CD14-positive monocyte (primary cell): ENCODE results near the gene CMSS1. TPM values are rescaled to one million over a fixed set of nuclear protein-coding genes. Genes with fewer than 3 reads are reported as not detected.

Experiments used
- DNase-seq, 3 donors: peaks; one replicate each; pipeline ENCODE4 v3.0.0-alpha.2; 2011 to 2022
- H2AFZ ChIP-seq: 2 replicates; pipeline ENCODE4 v1.6.0; 2012; ENCODE audit warnings: mild to moderate bottlenecking, low read depth, low read length, inconsistent platforms; ENCODE audit not compliant: insufficient read depth, poor library complexity, severe bottlenecking
- H3K27ac ChIP-seq, 2 donors: 1 replicate in 1 of 2; 2 replicates in 1 of 2; pipeline ENCODE4 v1.5.1; 2012 to 2013; ENCODE audit warnings: low read length in 2 of 2, control low read depth in 1 of 2, inconsistent platforms in 1 of 2, low read depth in 1 of 2, mild to moderate bottlenecking in 1 of 2
- H3K27me3 ChIP-seq, 2 donors: one replicate each; pipeline versions ENCODE4 v1.6.0 to v1.6.1; 2011 to 2013; ENCODE audit warnings: low read length in 2 of 2; ENCODE audit not compliant: control insufficient read depth in 2 of 2, insufficient read depth in 2 of 2
- H3K36me3 ChIP-seq, 2 donors: replicated peaks in 1 of 2; 1 replicate in 1 of 2; 2 replicates in 1 of 2; pipeline versions ENCODE4 v1.5.1 to v1.6.1; 2012 to 2013; ENCODE audit warnings: low read length in 2 of 2, control low read depth in 1 of 2, inconsistent platforms in 1 of 2, mild to moderate bottlenecking in 1 of 2; ENCODE audit not compliant: insufficient read depth in 2 of 2, control insufficient read depth in 1 of 2
- H3K4me1 ChIP-seq, 2 donors: 1 replicate in 1 of 2; 2 replicates in 1 of 2; pipeline versions ENCODE4 v1.5.1 to v1.6.1; 2012 to 2013; ENCODE audit warnings: low read length in 2 of 2, control low read depth in 1 of 2, inconsistent platforms in 1 of 2, mild to moderate bottlenecking in 1 of 2, moderate library complexity in 1 of 2; ENCODE audit not compliant: insufficient read depth in 2 of 2, control insufficient read depth in 1 of 2
- H3K4me2 ChIP-seq: replicated peaks from 2 replicates; pipeline ENCODE3; 2012; ENCODE audit warnings: low read length, moderate library complexity, mild to moderate bottlenecking; ENCODE audit not compliant: poor library complexity, severe bottlenecking; ENCODE audit errors: extremely low read depth
- H3K4me3 ChIP-seq, 3 experiments: fragments of 200-600 bp in 1 of 3; sonication (generic) in 1 of 3; replicated peaks in 1 of 3; 1 replicate in 2 of 3; 2 replicates in 1 of 3; pipeline ENCODE4 v1.5.1; 2011 to 2013; ENCODE audit warnings: low read length in 3 of 3, mild to moderate bottlenecking in 3 of 3, control low read depth in 2 of 3, low read depth in 2 of 3, inconsistent platforms in 1 of 3, moderate library complexity in 1 of 3
- H3K79me2 ChIP-seq: 2 replicates; pipeline ENCODE4 v1.6.0; 2012; ENCODE audit warnings: mild to moderate bottlenecking, control low read depth, inconsistent platforms, low read length, moderate library complexity; ENCODE audit not compliant: insufficient read depth
- H3K9ac ChIP-seq: 2 replicates; pipeline ENCODE4 v1.6.0; 2017; ENCODE audit warnings: low read length, mild to moderate bottlenecking; ENCODE audit not compliant: insufficient read depth, poor library complexity, severe bottlenecking
- H3K9me3 ChIP-seq, 2 donors: replicated peaks in 1 of 2; 1 replicate in 1 of 2; 2 replicates in 1 of 2; pipeline versions ENCODE4 v1.5.1 to v1.6.1; 2012 to 2013; ENCODE audit warnings: low read length in 2 of 2, control low read depth in 1 of 2; ENCODE audit not compliant: control insufficient read depth in 1 of 2, insufficient read depth in 1 of 2
- H4K20me1 ChIP-seq: 2 replicates; pipeline ENCODE4 v1.6.0; 2012; ENCODE audit warnings: mild to moderate bottlenecking, low read length, control low read depth, moderate library complexity; ENCODE audit not compliant: insufficient read depth
- H3K27ac Mint-ChIP-seq, 7 donors: one replicate each; pipeline ENCODE4 v1.8.0; 2020; ENCODE audit warnings: mild to moderate bottlenecking in 7 of 7, mixed read lengths in 7 of 7, moderate library complexity in 6 of 7, inconsistent platforms in 2 of 7
- H3K27me3 Mint-ChIP-seq, 3 donors: one replicate each; pipeline ENCODE4 v1.8.0; 2021 to 2022; ENCODE audit warnings: low read depth in 3 of 3, mild to moderate bottlenecking in 3 of 3, mixed read lengths in 3 of 3, moderate library complexity in 3 of 3, inconsistent platforms in 1 of 3
- H3K36me3 Mint-ChIP-seq, 2 donors: one replicate each; pipeline ENCODE4 v1.8.0; 2020; ENCODE audit warnings: mixed read lengths in 2 of 2, inconsistent platforms in 1 of 2, mild to moderate bottlenecking in 1 of 2
- H3K4me1 Mint-ChIP-seq: one replicate; pipeline ENCODE4 v1.8.0; 2020; ENCODE audit warnings: mild to moderate bottlenecking, mixed read lengths
- H3K4me3 Mint-ChIP-seq, 2 donors: one replicate each; pipeline ENCODE4 v1.8.0; 2020; ENCODE audit warnings: mild to moderate bottlenecking in 2 of 2, mixed read lengths in 2 of 2, moderate library complexity in 1 of 2
- H3K9me3 Mint-ChIP-seq, 7 donors: one replicate each; pipeline ENCODE4 v1.8.0; 2020 to 2022; ENCODE audit warnings: mixed read lengths in 7 of 7, mild to moderate bottlenecking in 6 of 7, moderate library complexity in 6 of 7, inconsistent platforms in 2 of 7
- WGBS: methylation state at CpG from one replicate; pipeline ENCODE4 v1.1.5; 2013; ENCODE audit warnings: missing lambda C conversion rate; ENCODE audit not compliant: insufficient coverage; 5-methylcytosine and 5-hydroxymethylcytosine counted together
- intact Hi-C, 2 donors: fragments of 100-400 bp; cut with micrococcal nuclease; formaldehyde crosslinking; loops; one replicate each; pipeline versions ENCODE4 v1.15.0 to v1.15.1; 2023
- polyA plus RNA-seq, 3 donors: library from polyadenylated mRNA; depleted of rRNA in 1 of 3; unstranded in 2 of 3; stranded (reverse) in 1 of 3; fragments of 300-500 nt in 2 of 3; fragments of >200 nt in 1 of 3; fragmentation: Illumina TruSeq in 2 of 3; gene quantifications; 1 replicate in 2 of 3; 2 replicates in 1 of 3; pipeline ENCODE4 v1.2.3, GENCODE V29; 2012 to 2021
- TF ChIP-seq, protein P1 (sequence below): fragments of 200-600 bp; IDR thresholded peaks from one replicate; pipeline ENCODE4 v1.8.0; 2022; ENCODE audit warnings: antibody characterized with exemption, mild to moderate bottlenecking

The CMSS1 gene
- polyA plus RNA-seq, 3 donors = 1.1 to 3.6 (median 2.2) TPM

DNA sequence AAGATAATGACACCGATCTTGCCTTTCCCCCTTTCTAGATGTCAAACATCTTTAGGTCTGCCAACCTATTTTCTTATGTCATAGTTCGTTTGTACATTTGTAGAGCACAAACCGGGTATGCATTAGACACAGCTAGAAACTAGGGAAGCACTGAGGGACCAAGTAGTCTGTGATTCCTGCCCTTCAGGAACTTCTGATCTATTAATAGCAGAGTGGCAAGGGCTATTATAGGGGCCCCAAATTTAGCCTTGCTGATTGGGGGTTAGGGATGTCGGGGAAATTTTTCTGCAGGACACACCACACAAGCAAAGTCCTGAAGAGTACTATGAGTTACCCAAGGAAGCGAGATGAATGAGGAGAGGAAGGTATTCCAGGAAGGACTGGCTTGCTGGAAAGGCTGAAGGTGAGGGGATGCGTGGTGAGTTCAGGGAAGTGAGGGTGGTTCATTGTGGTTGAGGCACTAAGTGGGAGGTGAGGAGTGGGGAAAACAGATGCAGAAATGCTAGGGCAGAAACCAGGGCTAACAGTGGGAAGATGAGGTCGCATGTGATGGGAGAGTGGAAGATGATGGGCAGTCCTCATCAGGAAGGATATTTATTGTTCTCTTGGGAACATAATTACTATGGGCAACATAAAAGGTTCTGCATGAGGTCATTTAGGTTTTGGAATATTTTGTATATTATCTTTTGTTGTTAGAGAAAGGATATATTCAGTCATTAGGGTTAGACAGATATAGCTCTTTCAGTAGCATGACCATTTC lies 144.3 kb downstream of the CMSS1 start:
- no peaks in the 10 kb centered on the region for H3K9me3 ChIP-seq
- H3K36me3 Mint-ChIP-seq = no peaks in the 10 kb centered on the region
- no peaks in the 10 kb centered on the region for H3K4me1 ChIP-seq
- H3K27me3 ChIP-seq = no peaks in the 10 kb centered on the region
- intact Hi-C loops = no loop called here
- no peaks in the 10 kb centered on the region for H3K4me1 Mint-ChIP-seq
- 84% methylated on average over 5 of the region's 7 CpGs for WGBS
- H3K9ac ChIP-seq = no peak overlapping the region
- TF ChIP-seq, protein P1, sequence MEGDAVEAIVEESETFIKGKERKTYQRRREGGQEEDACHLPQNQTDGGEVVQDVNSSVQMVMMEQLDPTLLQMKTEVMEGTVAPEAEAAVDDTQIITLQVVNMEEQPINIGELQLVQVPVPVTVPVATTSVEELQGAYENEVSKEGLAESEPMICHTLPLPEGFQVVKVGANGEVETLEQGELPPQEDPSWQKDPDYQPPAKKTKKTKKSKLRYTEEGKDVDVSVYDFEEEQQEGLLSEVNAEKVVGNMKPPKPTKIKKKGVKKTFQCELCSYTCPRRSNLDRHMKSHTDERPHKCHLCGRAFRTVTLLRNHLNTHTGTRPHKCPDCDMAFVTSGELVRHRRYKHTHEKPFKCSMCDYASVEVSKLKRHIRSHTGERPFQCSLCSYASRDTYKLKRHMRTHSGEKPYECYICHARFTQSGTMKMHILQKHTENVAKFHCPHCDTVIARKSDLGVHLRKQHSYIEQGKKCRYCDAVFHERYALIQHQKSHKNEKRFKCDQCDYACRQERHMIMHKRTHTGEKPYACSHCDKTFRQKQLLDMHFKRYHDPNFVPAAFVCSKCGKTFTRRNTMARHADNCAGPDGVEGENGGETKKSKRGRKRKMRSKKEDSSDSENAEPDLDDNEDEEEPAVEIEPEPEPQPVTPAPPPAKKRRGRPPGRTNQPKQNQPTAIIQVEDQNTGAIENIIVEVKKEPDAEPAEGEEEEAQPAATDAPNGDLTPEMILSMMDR = no peak
- no peak overlapping the region for H3K4me3 ChIP-seq
- no peak for DNase-seq
- H3K27ac ChIP-seq = no peak overlapping the region
- no peak overlapping the region for H3K4me2 ChIP-seq
- H3K27ac Mint-ChIP-seq = no peak overlapping the region
- no peaks in the 10 kb centered on the region for H3K36me3 ChIP-seq
- no peak overlapping the region for H2AFZ ChIP-seq
- no peaks in the 10 kb centered on the region for H3K9me3 Mint-ChIP-seq
- peaks cover 0 to 1% (median 1%) of the 10 kb centered on the region in 3 donors for H3K27me3 Mint-ChIP-seq
- H3K4me3 Mint-ChIP-seq = no peak overlapping the region
- H4K20me1 ChIP-seq = no peaks in the 10 kb centered on the region
- no peaks in the 10 kb centered on the region for H3K79me2 ChIP-seq

DNA sequence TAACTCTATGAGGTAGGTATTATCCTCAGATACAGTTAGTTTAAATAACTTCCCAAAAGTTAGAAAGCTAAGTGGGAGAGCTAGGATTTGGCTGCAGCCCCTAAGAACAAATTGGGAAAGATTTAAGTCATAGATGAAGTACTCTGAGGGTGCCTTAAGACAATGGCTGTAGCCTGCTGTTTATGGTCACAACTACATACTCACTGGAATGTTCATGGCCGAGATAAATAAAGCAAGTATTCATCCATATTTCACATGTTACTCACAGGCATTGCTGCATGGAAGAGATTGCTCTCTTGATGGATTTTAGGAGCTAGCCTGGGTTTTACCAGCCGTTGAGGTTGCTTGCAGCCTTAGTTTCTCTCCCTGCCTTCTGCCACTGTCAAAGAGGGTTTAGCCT lies 145.0 kb downstream of the CMSS1 start:
- Mint-ChIP-seq H3K27ac (no peak overlapping the region), H3K9me3 (no peaks in the 10 kb centered on the region), H3K36me3 (no peaks in the 10 kb centered on the region), H3K27me3 (peaks cover 0 to 1% (median 1%) of the 10 kb centered on the region in 3 donors), H3K4me3 (no peak overlapping the region), H3K4me1 (no peaks in the 10 kb centered on the region)
- no peaks in the 10 kb centered on the region for H3K27me3 ChIP-seq
- H3K9ac ChIP-seq = no peak overlapping the region
- DNase-seq = no peak
- no peak overlapping the region for H3K27ac ChIP-seq
- H4K20me1 ChIP-seq = no peaks in the 10 kb centered on the region
- no peak overlapping the region for H2AFZ ChIP-seq
- 100% methylated on average over 1 of the region's 2 CpGs for WGBS
- H3K4me2 ChIP-seq = no peak overlapping the region
- intact Hi-C loops = no loop called here
- H3K9me3 ChIP-seq = no peaks in the 10 kb centered on the region
- H3K4me3 ChIP-seq = no peak overlapping the region
- TF ChIP-seq, protein P1 = no peak
- H3K36me3 ChIP-seq = no peaks in the 10 kb centered on the region
- H3K79me2 ChIP-seq = no peaks in the 10 kb centered on the region
- no peaks in the 10 kb centered on the region for H3K4me1 ChIP-seq
